ENCODE data around the gene IPCEF1. TPM values are rescaled to one million over a fixed set of nuclear protein-coding genes. Genes with fewer than 3 reads are reported as not detected.

Gene IPCEF1
- total and polyA plus RNA-seq, 2 experiments from 2014 or later, result 0.80 TPM; not detected in 1

DNA sequence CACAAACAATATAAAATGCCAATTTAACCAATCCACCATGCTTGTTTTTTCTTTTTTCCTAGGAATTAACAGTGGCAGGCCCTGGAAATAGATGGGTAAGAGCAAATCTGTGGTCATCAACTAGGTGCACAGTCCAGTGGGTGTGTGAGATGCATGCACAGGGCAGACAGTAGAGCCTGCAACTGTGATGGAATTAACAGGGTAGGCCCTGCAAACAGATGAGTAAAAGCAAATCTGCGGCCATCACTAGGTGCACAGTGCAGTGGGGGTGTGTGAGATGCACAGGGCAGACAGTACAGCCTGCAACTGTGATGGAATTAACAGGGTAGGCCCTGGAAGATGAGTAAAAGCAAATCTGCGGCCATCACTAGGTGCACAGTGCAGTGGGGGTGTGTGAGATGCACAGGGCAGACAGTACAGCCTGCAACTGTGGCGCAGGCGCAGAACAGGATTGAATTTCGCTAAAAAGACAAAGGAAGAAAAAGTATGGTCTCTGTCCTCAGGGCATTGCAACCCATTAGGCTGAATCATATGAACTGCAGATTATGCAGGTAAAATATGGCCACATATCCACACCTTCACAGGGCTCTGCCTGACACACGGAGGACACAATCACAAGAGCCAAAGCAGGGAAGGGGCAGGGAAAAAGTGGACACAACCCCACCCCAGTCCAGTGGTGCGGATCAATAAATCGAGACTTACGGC is 41.0 kb upstream of the IPCEF1 start:
- no peaks in the 10 kb centered on the region for H3K36me3 ChIP-seq (replicated peaks; ENCODE audit: insufficient read depth, low read depth)
- H2AFZ ChIP-seq, result no peak overlapping the region
- no peaks in the 10 kb centered on the region for H3K9me3 ChIP-seq (ENCODE audit: low read depth)
- no peak overlapping the region for H3K27ac ChIP-seq
- no peaks in the 10 kb centered on the region for H4K20me1 ChIP-seq (ENCODE audit: insufficient read depth, poor library complexity, severe bottlenecking)
- no peaks in the 10 kb centered on the region for H3K9me2 ChIP-seq (replicated peaks; ENCODE audit: insufficient read depth)
- H3K79me2 ChIP-seq, result no peaks in the 10 kb centered on the region
- H3K27me3 ChIP-seq, result no peaks in the 10 kb centered on the region
- H3K4me3 ChIP-seq, result no peak overlapping the region
- H3K4me2 ChIP-seq, result no peak overlapping the region
- no peak for DNase-seq (ENCODE audit: low spot score)
- H3K4me1 ChIP-seq (ENCODE audit: insufficient read depth), result no peaks in the 10 kb centered on the region
- no peak for TF ChIP-seq CTCF (IDR thresholded peaks at IDR 0.05; ENCODE audit: poor library complexity)
- no peak for TF ChIP-seq EZH2 (IDR thresholded peaks at IDR 0.05; ENCODE audit: borderline replicate concordance)
- TF ChIP-seq EZH2phosphoT487 (IDR thresholded peaks at IDR 0.05; ENCODE audit: low read depth, severe bottlenecking, unreplicated experiment), result no peak
- 97% methylated on average over 9 of the region's 9 CpGs for WGBS (ENCODE audit: low lambda C conversion rate, missing lambda C conversion rate)

DNA sequence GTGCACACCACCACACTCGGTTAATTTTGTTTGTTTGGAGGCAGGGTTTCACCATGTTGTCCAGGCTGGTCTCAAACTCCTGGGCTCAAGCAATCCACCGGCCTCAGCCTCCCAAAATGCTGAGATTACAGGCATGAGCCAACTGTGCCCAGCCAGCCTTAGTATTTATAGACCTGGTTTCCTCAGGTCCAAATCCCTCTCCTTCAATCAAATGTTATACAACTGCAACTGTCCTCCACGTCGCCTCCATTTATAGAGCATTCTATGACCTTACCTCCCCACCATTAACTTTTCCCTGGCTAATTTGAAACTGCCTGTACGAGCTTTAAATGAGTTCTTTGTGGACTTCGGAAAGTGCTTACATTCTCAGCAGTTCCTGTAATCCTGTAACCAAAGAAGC is 39.3 kb upstream of the IPCEF1 start:
- H4K20me1 ChIP-seq (ENCODE audit: insufficient read depth, poor library complexity, severe bottlenecking), result no peaks in the 10 kb centered on the region
- no peaks in the 10 kb centered on the region for H3K9me2 ChIP-seq (replicated peaks; ENCODE audit: insufficient read depth)
- TF ChIP-seq EZH2phosphoT487 (IDR thresholded peaks at IDR 0.05; ENCODE audit: low read depth, severe bottlenecking, unreplicated experiment) (no peak), EZH2 (IDR thresholded peaks at IDR 0.05; ENCODE audit: borderline replicate concordance) (no peak), CTCF (IDR thresholded peaks at IDR 0.05; ENCODE audit: poor library complexity) (no peak)
- H3K36me3 ChIP-seq (replicated peaks; ENCODE audit: insufficient read depth, low read depth), result no peaks in the 10 kb centered on the region
- no peak overlapping the region for H2AFZ ChIP-seq
- WGBS (ENCODE audit: low lambda C conversion rate, missing lambda C conversion rate), result 88% methylated on average over 6 of the region's 6 CpGs
- H3K4me1 ChIP-seq (ENCODE audit: insufficient read depth), result no peaks in the 10 kb centered on the region
- DNase-seq (ENCODE audit: low spot score), result no peak
- H3K4me2 ChIP-seq, result no peak overlapping the region
- no peaks in the 10 kb centered on the region for H3K79me2 ChIP-seq
- no peaks in the 10 kb centered on the region for H3K27me3 ChIP-seq
- H3K27ac ChIP-seq, result no peak overlapping the region
- no peaks in the 10 kb centered on the region for H3K9me3 ChIP-seq (ENCODE audit: low read depth)
- H3K4me3 ChIP-seq, result no peak overlapping the region

GRCh38 chr6:154395316-154395715 is 38.7 kb upstream of the IPCEF1 start:
- no peak for TF ChIP-seq EZH2phosphoT487 (IDR thresholded peaks at IDR 0.05; ENCODE audit: low read depth, severe bottlenecking, unreplicated experiment)
- TF ChIP-seq EZH2 (IDR thresholded peaks at IDR 0.05; ENCODE audit: borderline replicate concordance), result no peak
- TF ChIP-seq CTCF (IDR thresholded peaks at IDR 0.05; ENCODE audit: poor library complexity), result no peak
- Histone ChIP-seq H4K20me1 (ENCODE audit: insufficient read depth, poor library complexity, severe bottlenecking) (no peaks in the 10 kb centered on the region), H3K79me2 (no peaks in the 10 kb centered on the region), H3K27ac (no peak overlapping the region), H3K9me2 (replicated peaks; ENCODE audit: insufficient read depth) (no peaks in the 10 kb centered on the region), H3K4me1 (ENCODE audit: insufficient read depth) (no peaks in the 10 kb centered on the region), H3K4me3 (no peak overlapping the region), H3K4me2 (no peak overlapping the region), H2AFZ (no peak overlapping the region), H3K36me3 (replicated peaks; ENCODE audit: insufficient read depth, low read depth) (no peaks in the 10 kb centered on the region), H3K9me3 (ENCODE audit: low read depth) (no peaks in the 10 kb centered on the region), H3K27me3 (no peaks in the 10 kb centered on the region)
- DNase-seq (ENCODE audit: low spot score), result no peak
